AG08395 (cell line): Measurements from ENCODE around the gene CNOT1.

Source experiments
- DNase-seq: peaks from one replicate; pipeline ENCODE4 v3.0.0; 2012; ENCODE audit warnings: mixed read lengths, low spot score

Gene CNOT1

GRCh38 chr16:58481226-58481869 is 148.3 kb downstream of the CNOT1 start:
- no peak for DNase-seq

DNA sequence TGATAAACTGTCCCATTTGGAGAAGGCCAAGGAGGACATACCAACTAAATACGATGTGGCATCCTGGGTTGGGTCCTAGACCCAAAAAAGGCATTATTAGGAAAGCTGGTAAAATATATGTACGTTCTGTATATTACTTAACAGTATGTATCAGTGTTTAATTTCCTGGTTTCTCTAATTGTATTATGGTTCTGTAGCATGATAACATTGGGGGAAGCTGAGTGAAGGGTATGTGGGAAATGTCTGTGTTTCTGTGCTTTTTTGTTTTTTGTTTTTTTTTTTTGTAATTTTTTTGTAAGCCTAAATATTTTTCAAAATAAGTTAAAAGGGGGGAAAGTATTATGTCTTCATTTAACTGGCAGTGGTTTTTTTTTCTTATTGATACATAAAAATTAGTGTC is 151.2 kb downstream of the CNOT1 start:
- DNase-seq, result no peak

- DNase-seq, result no peak
Measured at GRCh38 chr16:58476791-58477190, 152.8 kb downstream of the CNOT1 start.

GRCh38 chr16:58475091-58475619 is 154.5 kb downstream of the CNOT1 start:
- DNase-seq, result no peak

DNA sequence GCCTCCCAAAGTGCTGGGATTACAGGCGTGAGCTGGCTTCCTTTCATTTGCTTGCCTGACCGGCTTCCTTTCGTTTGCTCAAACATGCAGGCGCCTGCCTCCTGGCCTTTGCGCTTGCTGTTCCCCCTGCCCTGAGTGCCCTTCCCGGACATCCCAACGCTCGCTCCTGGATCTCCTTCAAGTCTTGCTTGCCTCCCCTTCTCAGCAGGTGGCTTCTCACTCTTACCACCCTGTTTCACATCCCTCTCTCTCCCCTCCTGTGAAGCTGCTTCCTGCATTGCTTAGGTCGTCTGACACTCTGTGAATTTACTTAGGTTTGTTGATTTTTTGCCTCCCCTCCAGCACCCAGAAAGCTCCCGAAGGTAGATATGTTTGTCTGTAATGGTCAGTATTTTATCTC is 155.3 kb downstream of the CNOT1 start:
- no peak for DNase-seq

DNA sequence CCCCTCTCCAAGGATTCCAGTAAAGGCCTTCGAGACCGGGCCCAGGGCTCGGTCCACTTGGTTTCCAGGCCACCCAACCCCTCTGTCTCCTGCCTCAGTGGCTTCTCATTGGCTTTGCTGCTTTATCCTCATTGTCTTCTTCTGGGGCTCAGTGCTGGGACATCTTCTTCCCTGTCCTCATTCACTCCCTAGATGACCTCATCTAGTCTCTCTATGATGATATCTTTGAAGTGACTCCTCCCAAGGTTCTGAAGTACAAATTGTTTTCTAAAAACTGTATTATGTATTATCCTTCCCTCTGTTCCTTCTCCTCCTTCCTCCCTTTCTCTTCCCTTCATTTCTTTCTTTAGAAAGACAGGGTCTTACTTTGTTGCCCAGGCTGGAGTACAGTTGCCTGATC is 156.8 kb downstream of the CNOT1 start:
- no peak for DNase-seq

GRCh38 chr16:58472266-58472665 is 157.4 kb downstream of the CNOT1 start:
- no peak for DNase-seq

DNA sequence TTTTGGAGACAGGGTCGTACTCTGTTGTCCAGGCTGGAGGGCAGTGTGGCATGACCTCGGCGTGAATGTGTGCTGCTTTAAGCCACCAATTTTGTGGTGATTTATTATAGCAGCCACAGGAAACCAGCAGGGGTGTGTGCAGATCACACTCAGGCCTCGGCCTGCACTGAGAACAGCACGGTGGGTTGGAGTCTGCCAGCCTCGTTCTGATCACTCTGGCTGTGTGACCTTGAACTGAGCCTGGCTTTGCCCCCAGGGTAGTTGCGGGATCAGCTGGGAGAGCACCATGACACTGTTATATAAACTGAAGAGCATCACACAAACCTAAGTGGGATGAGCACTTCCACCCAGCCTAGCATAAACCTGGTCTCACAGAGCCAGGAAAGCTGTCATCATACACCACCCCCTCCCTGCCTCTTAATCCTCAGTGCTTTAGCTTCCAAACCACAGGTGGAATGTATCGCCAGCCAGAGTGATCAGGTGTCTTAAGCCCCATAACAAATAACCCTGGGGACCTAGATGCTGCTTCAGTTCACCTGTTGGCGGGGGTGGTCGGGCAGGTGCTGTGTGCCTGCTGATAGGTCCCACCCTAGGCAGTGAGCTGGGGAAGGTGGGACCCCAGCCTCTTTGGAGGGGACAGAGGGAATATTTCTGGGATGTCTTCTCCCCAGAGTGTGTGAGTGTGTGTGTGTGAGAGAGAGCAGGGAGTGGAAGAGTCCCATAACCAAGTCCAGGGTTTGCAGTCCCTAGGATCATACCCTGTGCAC is 158.2 kb downstream of the CNOT1 start:
- DNase-seq, result no peak
